Eye (tissue), 1 donor: ENCODE results near the gene COQ5.
"Not testable (repeated sequence)": the region's sequence is repeated elsewhere in the genome, so short reads cannot be mapped to it uniquely, and the experiment has no call there.

Experiments used
- DNase-seq: peaks from one replicate; pipeline ENCODE4 v3.0.0-alpha.2; 2015

Gene COQ5

GRCh38 chr12:120522568-120522967, 6.4 kb downstream of the COQ5 start:
- DNase-seq = no peak

GRCh38 chr12:120519324-120519723, 9.6 kb downstream of the COQ5 start:
- DNase-seq = not testable (repeated sequence)

- DNase-seq = no peak
Measured at GRCh38 chr12:120515496-120515895, 13.5 kb downstream of the COQ5 start.

GRCh38 chr12:120514002-120514401, 15.0 kb downstream of the COQ5 start:
- no peak for DNase-seq

- no peak for DNase-seq
Measured at GRCh38 chr12:120508537-120508936, 20.4 kb downstream of the COQ5 start.

- no peak for DNase-seq
Measured at GRCh38 chr12:120504587-120504986, 24.4 kb downstream of the COQ5 start.

GRCh38 chr12:120500581-120500980, 28.4 kb downstream of the COQ5 start:
- DNase-seq = no peak

- no peak for DNase-seq
Measured at GRCh38 chr12:120498870-120499515, 30.0 kb downstream of the COQ5 start.

GRCh38 chr12:120497524-120498150, 31.3 kb downstream of the COQ5 start:
- no peak for DNase-seq

- peak; percentile 88 for DNase-seq
Measured at GRCh38 chr12:120496413-120497340, 32.3 kb downstream of the COQ5 start.

GRCh38 chr12:120495731-120496412, 33.1 kb downstream of the COQ5 start, which contains the start of gene DYNLL1:
TSS of gene DYNLL1 (plus strand) at chr12:120496113. CDS start at chr12:120496422, 309 bp downstream.
- DNase-seq = peak; percentile 100

GRCh38 chr12:120495186-120495730, 33.7 kb downstream of the COQ5 start:
- DNase-seq = no peak

- DNase-seq = no peak
Measured at GRCh38 chr12:120490833-120491512, 38.0 kb downstream of the COQ5 start.

GRCh38 chr12:120490325-120490724, 38.6 kb downstream of the COQ5 start:
- DNase-seq = no peak

- no peak for DNase-seq
Measured at GRCh38 chr12:120489018-120489417, 39.9 kb downstream of the COQ5 start.

- DNase-seq = no peak
Measured at GRCh38 chr12:120488057-120488640, 40.8 kb downstream of the COQ5 start.

- not testable (repeated sequence) for DNase-seq
Measured at GRCh38 chr12:120487552-120487951, 41.4 kb downstream of the COQ5 start.

- no peak for DNase-seq
Measured at GRCh38 chr12:120485961-120486881, 42.7 kb downstream of the COQ5 start.

- no peak for DNase-seq
Measured at GRCh38 chr12:120483621-120484020, 45.3 kb downstream of the COQ5 start.

GRCh38 chr12:120481022-120481767, 47.8 kb downstream of the COQ5 start:
- DNase-seq = no peak
